Measurements from ENCODE around the gene XPNPEP3.

DNA sequence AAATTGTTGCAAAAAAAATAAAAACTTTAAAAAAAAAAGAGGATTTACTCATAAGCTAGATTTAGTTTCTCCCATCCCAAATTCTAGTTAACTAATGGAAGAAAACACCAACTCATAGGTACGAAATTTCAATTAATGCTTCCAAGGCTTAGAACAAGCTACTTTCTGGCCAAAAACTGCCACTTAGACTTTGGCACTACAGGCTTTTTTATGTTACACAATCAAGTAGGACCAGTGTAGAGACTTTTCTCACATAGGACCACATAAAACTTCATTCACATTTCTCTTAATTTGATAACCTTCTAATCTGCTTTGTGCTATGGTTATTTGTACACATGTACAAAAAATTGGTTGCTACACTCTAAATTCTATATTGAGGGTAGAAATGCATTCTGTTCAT, 3.6 kb upstream of the XPNPEP3 start:
- TF ChIP-seq, protein P1, sequence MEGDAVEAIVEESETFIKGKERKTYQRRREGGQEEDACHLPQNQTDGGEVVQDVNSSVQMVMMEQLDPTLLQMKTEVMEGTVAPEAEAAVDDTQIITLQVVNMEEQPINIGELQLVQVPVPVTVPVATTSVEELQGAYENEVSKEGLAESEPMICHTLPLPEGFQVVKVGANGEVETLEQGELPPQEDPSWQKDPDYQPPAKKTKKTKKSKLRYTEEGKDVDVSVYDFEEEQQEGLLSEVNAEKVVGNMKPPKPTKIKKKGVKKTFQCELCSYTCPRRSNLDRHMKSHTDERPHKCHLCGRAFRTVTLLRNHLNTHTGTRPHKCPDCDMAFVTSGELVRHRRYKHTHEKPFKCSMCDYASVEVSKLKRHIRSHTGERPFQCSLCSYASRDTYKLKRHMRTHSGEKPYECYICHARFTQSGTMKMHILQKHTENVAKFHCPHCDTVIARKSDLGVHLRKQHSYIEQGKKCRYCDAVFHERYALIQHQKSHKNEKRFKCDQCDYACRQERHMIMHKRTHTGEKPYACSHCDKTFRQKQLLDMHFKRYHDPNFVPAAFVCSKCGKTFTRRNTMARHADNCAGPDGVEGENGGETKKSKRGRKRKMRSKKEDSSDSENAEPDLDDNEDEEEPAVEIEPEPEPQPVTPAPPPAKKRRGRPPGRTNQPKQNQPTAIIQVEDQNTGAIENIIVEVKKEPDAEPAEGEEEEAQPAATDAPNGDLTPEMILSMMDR (optimal IDR thresholded peaks at IDR 0.05 in 1 of 3, IDR thresholded peaks at IDR 0.05 in 1 of 3, conservative IDR thresholded peaks at IDR 0.05 in 1 of 3; ENCODE audit: extremely low read depth in 1 of 3, insufficient read depth in 2 of 3, low read length in 3 of 3), result no peak
- TF ChIP-seq EZH2 (IDR thresholded peaks at IDR 0.05; ENCODE audit: low read length), result no peak

All from keratinocyte (primary cell).